ENCODE data around the gene ARL15. TPM values are rescaled to one million over a fixed set of nuclear protein-coding genes. Genes with fewer than 3 reads are reported as not detected.

The ARL15 gene
- total RNA-seq, 1 donor from 2014 or later: 29.5 TPM

DNA sequence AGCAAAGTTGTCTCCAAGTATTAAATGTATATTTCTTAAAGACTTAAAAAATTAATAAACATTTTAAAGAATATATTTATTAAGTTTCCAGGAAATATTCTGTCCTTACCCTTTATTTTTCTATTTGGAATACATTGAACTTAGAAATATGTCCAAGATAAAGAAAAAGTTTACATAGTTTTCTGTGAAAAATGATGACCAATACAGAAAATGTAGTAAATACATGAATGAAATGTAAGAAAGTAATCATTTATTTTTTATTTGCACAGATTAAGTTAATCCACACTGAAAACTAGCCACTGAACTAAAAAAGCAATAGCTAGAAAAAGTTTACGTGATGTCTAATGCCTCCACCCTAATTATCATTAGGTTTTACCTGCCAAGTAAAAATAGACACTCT, 273.2 kb downstream of the ARL15 start:
- H3K4me1 ChIP-seq: no peaks in the 10 kb centered on the region
- DNase-seq (no peak), ATAC-seq (no peak)
- no peak overlapping the region for H3K4me3 ChIP-seq
- H3K27me3 ChIP-seq: no peaks in the 10 kb centered on the region
- no peaks in the 10 kb centered on the region for H3K9me3 ChIP-seq
- no peak overlapping the region for H3K27ac ChIP-seq
- intact Hi-C loops (cut with DNase I): no loop called here
- no peaks in the 10 kb centered on the region for H3K36me3 ChIP-seq
- TF ChIP-seq, protein P1, sequence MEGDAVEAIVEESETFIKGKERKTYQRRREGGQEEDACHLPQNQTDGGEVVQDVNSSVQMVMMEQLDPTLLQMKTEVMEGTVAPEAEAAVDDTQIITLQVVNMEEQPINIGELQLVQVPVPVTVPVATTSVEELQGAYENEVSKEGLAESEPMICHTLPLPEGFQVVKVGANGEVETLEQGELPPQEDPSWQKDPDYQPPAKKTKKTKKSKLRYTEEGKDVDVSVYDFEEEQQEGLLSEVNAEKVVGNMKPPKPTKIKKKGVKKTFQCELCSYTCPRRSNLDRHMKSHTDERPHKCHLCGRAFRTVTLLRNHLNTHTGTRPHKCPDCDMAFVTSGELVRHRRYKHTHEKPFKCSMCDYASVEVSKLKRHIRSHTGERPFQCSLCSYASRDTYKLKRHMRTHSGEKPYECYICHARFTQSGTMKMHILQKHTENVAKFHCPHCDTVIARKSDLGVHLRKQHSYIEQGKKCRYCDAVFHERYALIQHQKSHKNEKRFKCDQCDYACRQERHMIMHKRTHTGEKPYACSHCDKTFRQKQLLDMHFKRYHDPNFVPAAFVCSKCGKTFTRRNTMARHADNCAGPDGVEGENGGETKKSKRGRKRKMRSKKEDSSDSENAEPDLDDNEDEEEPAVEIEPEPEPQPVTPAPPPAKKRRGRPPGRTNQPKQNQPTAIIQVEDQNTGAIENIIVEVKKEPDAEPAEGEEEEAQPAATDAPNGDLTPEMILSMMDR (IDR thresholded peaks at IDR 0.05): no peak

- TF ChIP-seq, protein P1 (IDR thresholded peaks at IDR 0.05): no peak
- intact Hi-C loops (cut with DNase I): no loop called here
- no peak for DNase-seq
Measured at GRCh38 chr5:54030981-54031380, 279.4 kb downstream of the ARL15 start.

GRCh38 chr5:54024466-54024865, 285.9 kb downstream of the ARL15 start:
- Histone ChIP-seq H3K4me3 (no peak overlapping the region), H3K9me3 (no peaks in the 10 kb centered on the region), H3K27ac (no peak overlapping the region), H3K36me3 (no peaks in the 10 kb centered on the region), H3K27me3 (no peaks in the 10 kb centered on the region), H3K4me1 (no peaks in the 10 kb centered on the region)
- DNase-seq: no peak
- TF ChIP-seq, protein P1 (IDR thresholded peaks at IDR 0.05): no peak
- intact Hi-C loops (cut with DNase I): no loop called here
- ATAC-seq: no peak

More at GRCh38 chr5:54030981-54031380, 279.4 kb downstream of the ARL15 start:
- Histone ChIP-seq H3K36me3 (no peaks in the 10 kb centered on the region), H3K27ac (no peak overlapping the region), H3K27me3 (no peaks in the 10 kb centered on the region), H3K4me3 (no peak overlapping the region), H3K4me1 (no peaks in the 10 kb centered on the region), H3K9me3 (no peaks in the 10 kb centered on the region)
- ATAC-seq: no peak

- intact Hi-C loops (cut with DNase I): no loop called here
- no peaks in the 10 kb centered on the region for H3K9me3 ChIP-seq
- H3K36me3 ChIP-seq: no peaks in the 10 kb centered on the region
- H3K27ac ChIP-seq: no peak overlapping the region
- H3K4me1 ChIP-seq: no peaks in the 10 kb centered on the region
- DNase-seq (no peak), ATAC-seq (no peak)
- no peaks in the 10 kb centered on the region for H3K27me3 ChIP-seq
- TF ChIP-seq, protein P1 (IDR thresholded peaks at IDR 0.05): no peak
- no peak overlapping the region for H3K4me3 ChIP-seq
Measured at GRCh38 chr5:54022223-54022622, 288.1 kb downstream of the ARL15 start.

GRCh38 chr5:54021431-54022164, 288.8 kb downstream of the ARL15 start:
- H3K4me3 ChIP-seq: no peak overlapping the region
- TF ChIP-seq, protein P1 (IDR thresholded peaks at IDR 0.05): no peak
- no peaks in the 10 kb centered on the region for H3K27me3 ChIP-seq
- intact Hi-C loops (cut with DNase I): no loop called here
- no peak for ATAC-seq
- no peaks in the 10 kb centered on the region for H3K4me1 ChIP-seq
- no peaks in the 10 kb centered on the region for H3K9me3 ChIP-seq
- H3K36me3 ChIP-seq: no peaks in the 10 kb centered on the region
- no peak for DNase-seq
- no peak overlapping the region for H3K27ac ChIP-seq
